ENCODE data around the gene EPG5.

DNA sequence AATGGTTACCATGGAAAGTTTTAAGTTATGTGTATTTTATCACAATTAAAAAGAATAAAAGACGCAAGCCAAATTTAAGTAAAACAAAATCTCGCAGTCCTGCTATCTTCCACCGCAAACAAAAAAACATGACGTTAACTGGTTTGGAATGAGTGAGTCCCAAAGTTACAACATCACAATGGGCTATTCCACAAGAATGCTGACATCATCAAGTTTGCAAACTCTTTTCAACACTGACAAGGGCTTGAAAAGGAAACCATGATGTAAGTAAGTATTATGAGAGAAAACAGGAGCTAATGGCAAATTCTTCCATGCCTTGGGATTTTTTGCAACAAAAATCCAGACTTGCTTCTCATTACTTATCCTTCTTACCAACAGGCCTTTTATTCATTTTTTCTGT, 110.6 kb downstream of the EPG5 start:
- TF ChIP-seq CSDC2 (CRISPR knock-in tag; IDR thresholded peaks at IDR 0.05), result no peak
- no peak for TF ChIP-seq ZFP30 (CRISPR knock-in tag; IDR thresholded peaks at IDR 0.05)
- TF ChIP-seq, protein P1, sequence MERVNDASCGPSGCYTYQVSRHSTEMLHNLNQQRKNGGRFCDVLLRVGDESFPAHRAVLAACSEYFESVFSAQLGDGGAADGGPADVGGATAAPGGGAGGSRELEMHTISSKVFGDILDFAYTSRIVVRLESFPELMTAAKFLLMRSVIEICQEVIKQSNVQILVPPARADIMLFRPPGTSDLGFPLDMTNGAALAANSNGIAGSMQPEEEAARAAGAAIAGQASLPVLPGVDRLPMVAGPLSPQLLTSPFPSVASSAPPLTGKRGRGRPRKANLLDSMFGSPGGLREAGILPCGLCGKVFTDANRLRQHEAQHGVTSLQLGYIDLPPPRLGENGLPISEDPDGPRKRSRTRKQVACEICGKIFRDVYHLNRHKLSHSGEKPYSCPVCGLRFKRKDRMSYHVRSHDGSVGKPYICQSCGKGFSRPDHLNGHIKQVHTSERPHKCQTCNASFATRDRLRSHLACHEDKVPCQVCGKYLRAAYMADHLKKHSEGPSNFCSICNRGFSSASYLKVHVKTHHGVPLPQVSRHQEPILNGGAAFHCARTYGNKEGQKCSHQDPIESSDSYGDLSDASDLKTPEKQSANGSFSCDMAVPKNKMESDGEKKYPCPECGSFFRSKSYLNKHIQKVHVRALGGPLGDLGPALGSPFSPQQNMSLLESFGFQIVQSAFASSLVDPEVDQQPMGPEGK (CRISPR knock-in tag; IDR thresholded peaks at IDR 0.05; ENCODE audit: borderline replicate concordance), result no peak
- no peak for TF ChIP-seq CREB5 (CRISPR knock-in tag; IDR thresholded peaks at IDR 0.05; ENCODE audit: low read depth)
- no peak for TF ChIP-seq ARNTL (CRISPR knock-in tag; IDR thresholded peaks at IDR 0.05; ENCODE audit: borderline replicate concordance, low read depth)
- TF ChIP-seq BACH2 (CRISPR knock-in tag; IDR thresholded peaks at IDR 0.05; ENCODE audit: borderline replicate concordance), result no peak
- no peak for TF ChIP-seq TOX (CRISPR knock-in tag; IDR thresholded peaks at IDR 0.05; ENCODE audit: borderline replicate concordance)
- TF ChIP-seq ESRRG (CRISPR knock-in tag; IDR thresholded peaks at IDR 0.05), result no peak
- no peak for TF ChIP-seq SNAI2 (CRISPR knock-in tag; IDR thresholded peaks at IDR 0.05)
- no peak for TF ChIP-seq POU6F1 (CRISPR knock-in tag; IDR thresholded peaks at IDR 0.05; ENCODE audit: borderline replicate concordance, low read depth)
- TF ChIP-seq ZNF565 (CRISPR knock-in tag; conservative IDR thresholded peaks at IDR 0.05; ENCODE audit: low read depth), result no peak
- no peak for TF ChIP-seq ZNF8 (CRISPR knock-in tag; IDR thresholded peaks at IDR 0.05)
- no peak for TF ChIP-seq TCF4 (CRISPR knock-in tag; IDR thresholded peaks at IDR 0.05; ENCODE audit: borderline replicate concordance)
- TF ChIP-seq, protein P2, sequence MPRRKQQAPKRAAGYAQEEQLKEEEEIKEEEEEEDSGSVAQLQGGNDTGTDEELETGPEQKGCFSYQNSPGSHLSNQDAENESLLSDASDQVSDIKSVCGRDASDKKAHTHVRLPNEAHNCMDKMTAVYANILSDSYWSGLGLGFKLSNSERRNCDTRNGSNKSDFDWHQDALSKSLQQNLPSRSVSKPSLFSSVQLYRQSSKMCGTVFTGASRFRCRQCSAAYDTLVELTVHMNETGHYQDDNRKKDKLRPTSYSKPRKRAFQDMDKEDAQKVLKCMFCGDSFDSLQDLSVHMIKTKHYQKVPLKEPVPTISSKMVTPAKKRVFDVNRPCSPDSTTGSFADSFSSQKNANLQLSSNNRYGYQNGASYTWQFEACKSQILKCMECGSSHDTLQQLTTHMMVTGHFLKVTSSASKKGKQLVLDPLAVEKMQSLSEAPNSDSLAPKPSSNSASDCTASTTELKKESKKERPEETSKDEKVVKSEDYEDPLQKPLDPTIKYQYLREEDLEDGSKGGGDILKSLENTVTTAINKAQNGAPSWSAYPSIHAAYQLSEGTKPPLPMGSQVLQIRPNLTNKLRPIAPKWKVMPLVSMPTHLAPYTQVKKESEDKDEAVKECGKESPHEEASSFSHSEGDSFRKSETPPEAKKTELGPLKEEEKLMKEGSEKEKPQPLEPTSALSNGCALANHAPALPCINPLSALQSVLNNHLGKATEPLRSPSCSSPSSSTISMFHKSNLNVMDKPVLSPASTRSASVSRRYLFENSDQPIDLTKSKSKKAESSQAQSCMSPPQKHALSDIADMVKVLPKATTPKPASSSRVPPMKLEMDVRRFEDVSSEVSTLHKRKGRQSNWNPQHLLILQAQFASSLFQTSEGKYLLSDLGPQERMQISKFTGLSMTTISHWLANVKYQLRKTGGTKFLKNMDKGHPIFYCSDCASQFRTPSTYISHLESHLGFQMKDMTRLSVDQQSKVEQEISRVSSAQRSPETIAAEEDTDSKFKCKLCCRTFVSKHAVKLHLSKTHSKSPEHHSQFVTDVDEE (CRISPR knock-in tag; IDR thresholded peaks at IDR 0.05), result no peak

All from SK-N-SH treated with all-trans-retinoic acid at 6 μM for 48 hours (cell line).